ENCODE measurements around the gene JAML.

Gene JAML

DNA sequence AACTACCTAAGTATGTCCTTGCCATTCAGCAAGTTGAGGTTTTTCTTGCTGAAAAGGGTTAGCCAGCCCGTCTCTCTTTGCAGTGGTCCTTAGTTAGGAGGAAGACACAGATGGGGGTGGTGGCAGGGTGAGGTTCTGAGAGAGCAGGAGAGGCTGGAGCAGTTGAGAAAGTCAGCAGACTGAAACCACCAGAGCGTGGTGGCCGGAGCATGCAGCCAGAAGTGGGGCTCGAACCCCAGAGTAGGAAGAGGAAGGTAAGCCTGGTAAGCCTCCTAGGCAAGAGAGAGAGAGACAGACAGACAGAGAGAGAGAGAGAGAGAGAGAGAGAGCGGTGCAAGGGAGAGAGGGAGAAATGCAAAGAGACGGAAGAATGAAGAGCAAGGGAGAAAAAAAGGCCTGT is 63.0 kb downstream of the JAML start:
- H3K4me3 ChIP-seq (ENCODE audit: insufficient read depth, low read depth, low read length, poor library complexity, severe bottlenecking), result no peak overlapping the region
- H3K9me3 ChIP-seq (ENCODE audit: control insufficient read depth, low read length), result no peaks in the 10 kb centered on the region
- H3K4me1 ChIP-seq (ENCODE audit: control insufficient read depth, insufficient read depth, low read length, poor library complexity, severe bottlenecking), result no peaks in the 10 kb centered on the region
- no peaks in the 10 kb centered on the region for H3K36me3 ChIP-seq (ENCODE audit: control insufficient read depth, insufficient read depth, low read length)
- H3K27me3 ChIP-seq (replicated peaks; ENCODE audit: control insufficient read depth, insufficient read depth, low read length, poor library complexity, severe bottlenecking), result peaks cover 4% of the 10 kb centered on the region
- H3K27ac ChIP-seq (ENCODE audit: insufficient read depth, low read length, poor library complexity, severe bottlenecking), result no peak overlapping the region
- DNase-seq, result no peak

DNA sequence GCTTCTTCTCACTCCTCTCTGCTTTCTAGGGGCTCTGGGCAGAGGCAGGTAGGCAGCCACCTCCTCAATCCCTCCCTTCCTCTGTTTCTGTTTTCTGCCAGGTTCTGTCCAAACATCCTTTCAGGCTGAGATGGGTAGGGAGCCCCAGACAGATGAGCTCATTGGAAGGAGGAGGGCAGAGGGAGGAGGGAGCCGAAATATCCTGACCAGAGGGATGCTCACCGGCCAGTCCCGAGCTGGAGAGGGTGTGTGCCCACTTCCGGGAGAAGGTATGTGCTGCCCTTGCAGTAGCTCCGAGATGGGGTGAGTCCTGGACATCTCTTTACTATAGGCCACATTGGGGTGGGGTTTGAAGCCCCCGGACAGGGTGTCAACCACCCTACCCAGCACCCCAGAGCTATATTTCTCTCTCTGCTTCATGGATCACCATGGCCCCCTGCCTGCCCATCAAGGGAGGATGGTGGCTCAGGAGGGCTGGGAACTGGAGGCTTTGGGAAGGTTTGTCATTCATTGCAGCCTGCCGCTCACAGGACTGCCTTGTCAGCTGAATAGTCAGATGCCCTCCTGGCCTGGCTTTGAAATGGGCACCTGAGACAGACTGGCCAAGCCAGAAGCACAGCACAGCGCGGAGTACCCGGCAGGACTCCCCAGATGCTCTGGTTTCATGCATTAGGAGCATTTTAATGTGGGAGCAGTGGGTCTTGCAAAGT is 67.5 kb downstream of the JAML start:
- H3K27me3 ChIP-seq (replicated peaks; ENCODE audit: control insufficient read depth, insufficient read depth, low read length, poor library complexity, severe bottlenecking), result peaks cover 31% of the 10 kb centered on the region

DNA sequence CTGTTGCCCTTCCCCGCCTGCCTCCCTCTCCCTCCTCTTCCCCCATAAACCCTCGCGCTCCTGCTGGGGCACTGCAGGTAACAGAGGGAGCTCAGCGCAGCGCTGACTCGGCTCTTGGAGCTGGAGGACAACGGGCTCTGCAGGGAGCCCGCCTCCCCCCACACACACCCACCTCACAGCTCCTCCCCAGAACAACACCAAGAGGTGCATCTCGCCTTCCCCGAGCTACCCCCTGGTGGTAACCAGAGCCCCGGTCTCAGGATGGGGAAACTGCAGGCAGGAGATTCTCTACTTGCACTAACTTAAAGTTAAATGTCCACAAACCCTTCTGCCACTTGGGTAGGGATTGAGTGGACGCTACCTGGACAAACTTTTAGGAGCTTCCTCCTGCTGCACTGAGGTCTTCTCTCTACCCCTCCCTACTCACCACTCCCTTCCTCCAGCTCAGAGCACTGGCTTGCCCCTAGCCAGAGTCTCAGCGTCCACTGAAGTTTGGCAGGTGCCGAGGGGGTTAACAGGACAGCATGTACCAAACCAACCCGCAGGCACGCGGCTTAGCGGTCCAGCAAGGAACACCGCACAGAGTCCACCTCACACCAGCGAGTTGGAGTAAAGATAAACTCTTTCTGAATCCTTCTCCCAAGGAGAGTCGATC is 68.2 kb downstream of the JAML start:
- Histone ChIP-seq H3K4me3 (ENCODE audit: insufficient read depth, low read depth, low read length, poor library complexity, severe bottlenecking) (no peak overlapping the region), H3K4me1 (ENCODE audit: control insufficient read depth, insufficient read depth, low read length, poor library complexity, severe bottlenecking) (peaks cover 16% of the 10 kb centered on the region)
- DNase-seq, result no peak

More for the DNA sequence above, 67.5 kb downstream of the JAML start:
- Histone ChIP-seq H3K36me3 (ENCODE audit: control insufficient read depth, insufficient read depth, low read length) (no peaks in the 10 kb centered on the region), H3K9me3 (ENCODE audit: control insufficient read depth, low read length) (no peaks in the 10 kb centered on the region), H3K27ac (ENCODE audit: insufficient read depth, low read length, poor library complexity, severe bottlenecking) (no peak overlapping the region), H3K4me1 (ENCODE audit: control insufficient read depth, insufficient read depth, low read length, poor library complexity, severe bottlenecking) (peaks cover 15% of the 10 kb centered on the region), H3K4me3 (ENCODE audit: insufficient read depth, low read depth, low read length, poor library complexity, severe bottlenecking) (no peak overlapping the region)
- DNase-seq, result no peak

DNA sequence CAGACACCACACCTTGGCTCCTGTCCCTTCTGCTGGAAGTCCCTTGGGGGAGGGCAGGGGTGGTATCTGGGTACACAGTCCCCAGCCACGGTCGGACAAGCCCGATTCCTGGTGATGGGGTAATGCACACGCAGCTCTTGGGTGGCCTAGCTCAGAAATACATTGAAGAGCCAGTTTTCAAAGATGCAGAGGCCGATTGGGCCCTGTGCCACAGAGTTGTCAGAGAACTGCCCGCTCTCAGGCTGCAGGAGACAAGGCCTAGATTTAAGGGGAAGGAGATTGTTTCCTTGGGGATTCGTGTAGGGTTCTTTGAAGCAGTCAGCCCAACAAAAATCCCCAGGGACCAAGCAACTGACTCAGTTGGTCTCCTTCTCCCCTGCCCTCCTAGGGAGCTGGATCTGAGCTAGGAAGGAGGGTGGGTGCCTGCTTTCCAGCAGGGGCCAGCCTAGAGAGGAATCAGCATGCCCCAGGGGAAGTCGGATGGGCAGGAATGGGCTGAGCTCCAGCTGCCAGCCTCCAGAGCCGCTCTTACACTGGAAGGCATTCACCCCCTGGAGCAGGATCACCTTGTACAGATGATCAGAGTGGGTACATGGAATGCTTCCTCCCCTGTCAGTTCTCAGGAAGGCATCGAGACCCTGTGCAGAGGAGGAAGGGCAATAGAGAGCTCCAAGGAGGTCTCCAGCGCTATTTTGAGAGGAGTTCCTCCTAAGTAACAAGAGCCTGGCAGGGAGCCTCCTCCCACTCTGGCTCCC is 68.9 kb downstream of the JAML start:
- Histone ChIP-seq H3K27ac (ENCODE audit: insufficient read depth, low read length, poor library complexity, severe bottlenecking) (no peak overlapping the region), H3K9me3 (ENCODE audit: control insufficient read depth, low read length) (no peaks in the 10 kb centered on the region), H3K4me3 (ENCODE audit: insufficient read depth, low read depth, low read length, poor library complexity, severe bottlenecking) (no peak overlapping the region), H3K4me1 (ENCODE audit: control insufficient read depth, insufficient read depth, low read length, poor library complexity, severe bottlenecking) (peaks cover 16% of the 10 kb centered on the region), H3K27me3 (replicated peaks; ENCODE audit: control insufficient read depth, insufficient read depth, low read length, poor library complexity, severe bottlenecking) (peaks cover 40% of the 10 kb centered on the region), H3K36me3 (ENCODE audit: control insufficient read depth, insufficient read depth, low read length) (no peaks in the 10 kb centered on the region)
- DNase-seq, result no peak

More for the DNA sequence above, 68.2 kb downstream of the JAML start:
- H3K36me3 ChIP-seq (ENCODE audit: control insufficient read depth, insufficient read depth, low read length), result no peaks in the 10 kb centered on the region
- no peaks in the 10 kb centered on the region for H3K9me3 ChIP-seq (ENCODE audit: control insufficient read depth, low read length)
- no peak overlapping the region for H3K27ac ChIP-seq (ENCODE audit: insufficient read depth, low read length, poor library complexity, severe bottlenecking)
- peaks cover 38% of the 10 kb centered on the region for H3K27me3 ChIP-seq (replicated peaks; ENCODE audit: control insufficient read depth, insufficient read depth, low read length, poor library complexity, severe bottlenecking)

DNA sequence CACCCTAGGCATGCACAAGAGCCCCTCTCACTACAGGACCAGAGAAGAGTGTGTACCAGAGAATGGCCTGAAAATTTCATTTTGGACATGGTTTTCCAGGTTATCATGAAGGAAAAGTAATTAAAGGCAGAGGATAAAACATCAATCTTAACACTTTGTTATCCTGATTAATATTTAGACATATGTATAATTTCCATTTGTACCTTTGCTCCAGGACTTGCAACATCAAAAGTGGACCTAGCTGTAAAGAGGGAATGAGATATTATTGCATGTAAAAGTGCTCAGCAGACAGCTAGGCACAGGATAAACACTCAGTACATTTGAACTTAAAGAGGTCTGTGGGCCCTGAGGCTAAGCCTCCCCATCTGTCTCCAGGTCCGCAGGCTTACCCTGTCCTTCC is 70.2 kb downstream of the JAML start:
- Histone ChIP-seq H3K27me3 (replicated peaks; ENCODE audit: control insufficient read depth, insufficient read depth, low read length, poor library complexity, severe bottlenecking) (peaks cover 40% of the 10 kb centered on the region), H3K9me3 (ENCODE audit: control insufficient read depth, low read length) (no peaks in the 10 kb centered on the region), H3K4me1 (ENCODE audit: control insufficient read depth, insufficient read depth, low read length, poor library complexity, severe bottlenecking) (peaks cover 16% of the 10 kb centered on the region)

DNA sequence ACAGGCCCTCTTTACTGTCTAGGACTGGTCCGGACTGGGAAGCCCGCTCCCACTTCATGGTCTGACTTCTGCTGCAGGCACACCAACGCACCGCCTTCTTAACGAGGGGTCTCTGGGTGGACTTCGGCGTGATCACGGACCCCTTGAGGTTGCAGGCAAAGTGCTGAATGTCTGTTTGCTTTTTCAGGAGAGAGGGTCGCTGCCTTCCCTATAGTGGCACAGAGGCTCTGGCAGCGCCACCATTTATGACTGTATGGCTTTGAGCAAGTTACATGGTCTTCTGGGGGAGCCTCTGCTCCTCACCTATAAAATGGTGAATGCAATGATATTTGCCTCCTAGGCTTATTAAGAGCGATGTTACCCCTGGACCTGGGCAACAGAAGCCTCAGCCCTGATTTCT is 70.8 kb downstream of the JAML start:
- peaks cover 16% of the 10 kb centered on the region for H3K4me1 ChIP-seq (ENCODE audit: control insufficient read depth, insufficient read depth, low read length, poor library complexity, severe bottlenecking)
- no peaks in the 10 kb centered on the region for H3K36me3 ChIP-seq (ENCODE audit: control insufficient read depth, insufficient read depth, low read length)
- no peaks in the 10 kb centered on the region for H3K9me3 ChIP-seq (ENCODE audit: control insufficient read depth, low read length)
- no peak overlapping the region for H3K4me3 ChIP-seq (ENCODE audit: insufficient read depth, low read depth, low read length, poor library complexity, severe bottlenecking)
- H3K27me3 ChIP-seq (replicated peaks; ENCODE audit: control insufficient read depth, insufficient read depth, low read length, poor library complexity, severe bottlenecking), result peaks cover 40% of the 10 kb centered on the region
- H3K27ac ChIP-seq (ENCODE audit: insufficient read depth, low read length, poor library complexity, severe bottlenecking), result no peak overlapping the region
- no peak for DNase-seq

More for the DNA sequence above, 70.2 kb downstream of the JAML start:
- no peak for DNase-seq
- no peak overlapping the region for H3K4me3 ChIP-seq (ENCODE audit: insufficient read depth, low read depth, low read length, poor library complexity, severe bottlenecking)
- no peak overlapping the region for H3K27ac ChIP-seq (ENCODE audit: insufficient read depth, low read length, poor library complexity, severe bottlenecking)
- H3K36me3 ChIP-seq (ENCODE audit: control insufficient read depth, insufficient read depth, low read length), result no peaks in the 10 kb centered on the region

DNA sequence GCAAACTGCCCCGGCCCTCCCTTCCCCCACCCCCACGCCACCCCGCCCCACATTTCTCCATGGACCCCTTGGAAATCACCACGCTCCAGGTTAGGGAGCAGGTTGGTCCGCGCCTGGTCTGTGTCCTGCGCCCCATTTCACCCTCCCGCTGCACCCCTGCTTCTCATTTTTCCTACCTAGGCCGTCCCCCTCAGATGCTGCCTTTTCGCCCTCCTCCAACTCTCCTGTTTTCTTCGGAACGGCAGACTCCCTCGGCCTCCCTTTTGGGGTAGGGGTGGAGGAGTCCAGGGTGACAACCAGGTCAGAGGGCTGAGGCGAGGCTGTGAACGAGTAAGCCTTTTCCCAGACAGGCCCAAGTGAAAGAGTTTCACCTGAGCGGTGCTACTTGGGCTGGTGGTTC is 71.3 kb downstream of the JAML start:
- H3K9me3 ChIP-seq (ENCODE audit: control insufficient read depth, low read length), result no peaks in the 10 kb centered on the region
- no peak for DNase-seq
- no peaks in the 10 kb centered on the region for H3K36me3 ChIP-seq (ENCODE audit: control insufficient read depth, insufficient read depth, low read length)
- H3K27ac ChIP-seq (ENCODE audit: insufficient read depth, low read length, poor library complexity, severe bottlenecking), result no peak overlapping the region
- H3K4me3 ChIP-seq (ENCODE audit: insufficient read depth, low read depth, low read length, poor library complexity, severe bottlenecking), result no peak overlapping the region
- H3K4me1 ChIP-seq (ENCODE audit: control insufficient read depth, insufficient read depth, low read length, poor library complexity, severe bottlenecking), result peaks cover 16% of the 10 kb centered on the region
- peaks cover 40% of the 10 kb centered on the region for H3K27me3 ChIP-seq (replicated peaks; ENCODE audit: control insufficient read depth, insufficient read depth, low read length, poor library complexity, severe bottlenecking)

DNA sequence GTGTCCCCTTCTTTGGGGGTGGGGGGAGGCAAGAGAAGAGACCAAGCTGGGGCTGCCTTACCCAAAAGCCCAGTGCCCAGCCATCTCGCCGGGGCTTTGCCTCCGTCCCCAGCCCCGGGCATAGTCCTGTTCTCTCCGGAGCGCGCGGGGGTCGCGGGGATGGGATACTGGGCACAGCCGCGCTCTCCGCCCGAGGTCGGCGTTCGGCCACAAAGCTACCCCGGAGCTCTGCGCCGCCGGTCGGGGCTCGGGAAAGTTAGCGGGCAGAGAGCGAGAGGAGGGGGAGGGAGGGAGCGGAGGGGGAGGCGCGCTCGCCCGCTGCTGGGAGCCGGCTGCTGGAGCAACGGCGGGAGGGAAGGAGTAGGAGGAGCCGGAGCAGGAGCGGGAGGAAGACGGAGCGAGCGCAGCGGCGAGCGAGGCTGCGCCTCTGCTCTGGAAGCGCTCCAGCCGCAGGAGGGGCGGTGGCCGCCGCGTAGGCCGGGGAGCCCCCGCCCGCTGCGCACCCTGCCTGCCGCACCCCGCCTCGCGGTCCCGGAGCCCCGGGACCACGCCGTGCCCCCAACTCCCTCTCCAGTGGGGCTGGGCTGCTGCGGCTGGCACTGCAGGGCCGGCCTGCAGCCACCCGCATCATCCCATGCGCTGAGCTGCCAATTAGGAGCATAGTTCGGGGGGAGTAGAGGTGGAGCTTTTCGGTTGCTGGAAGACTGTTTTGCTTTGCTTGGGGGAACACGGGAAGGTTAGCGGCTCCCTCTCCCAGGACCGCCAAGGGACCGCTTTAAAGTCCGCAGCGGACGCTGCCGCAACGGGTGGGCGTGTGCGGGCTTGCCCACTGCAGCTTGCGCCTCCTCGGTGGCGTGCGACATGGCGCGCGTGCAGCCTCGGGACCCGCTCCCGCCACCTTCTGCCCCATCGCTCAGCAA is 72.0 kb downstream of the JAML start, which contains the start of gene SCN4B:
Gene SCN4B (minus strand): TSS at position 272 of the 920 bp plus-strand sequence. CDS start 150 bp downstream, at position 122.
- peak within 1 kb of the TSS; percentile 55 for H3K4me3 ChIP-seq (ENCODE audit: insufficient read depth, low read depth, low read length, poor library complexity, severe bottlenecking)
- H3K36me3 ChIP-seq (ENCODE audit: control insufficient read depth, insufficient read depth, low read length), result no peaks in the 10 kb centered on the region
- H3K4me1 ChIP-seq (ENCODE audit: control insufficient read depth, insufficient read depth, low read length, poor library complexity, severe bottlenecking), result peaks cover 16% of the 10 kb centered on the region
- DNase-seq, result no peak
- H3K27ac ChIP-seq (ENCODE audit: insufficient read depth, low read length, poor library complexity, severe bottlenecking), result no peak within 1 kb of the TSS
- H3K27me3 ChIP-seq (replicated peaks; ENCODE audit: control insufficient read depth, insufficient read depth, low read length, poor library complexity, severe bottlenecking), result peaks cover 40% of the 10 kb centered on the region
- H3K9me3 ChIP-seq (ENCODE audit: control insufficient read depth, low read length), result no peaks in the 10 kb centered on the region

DNA sequence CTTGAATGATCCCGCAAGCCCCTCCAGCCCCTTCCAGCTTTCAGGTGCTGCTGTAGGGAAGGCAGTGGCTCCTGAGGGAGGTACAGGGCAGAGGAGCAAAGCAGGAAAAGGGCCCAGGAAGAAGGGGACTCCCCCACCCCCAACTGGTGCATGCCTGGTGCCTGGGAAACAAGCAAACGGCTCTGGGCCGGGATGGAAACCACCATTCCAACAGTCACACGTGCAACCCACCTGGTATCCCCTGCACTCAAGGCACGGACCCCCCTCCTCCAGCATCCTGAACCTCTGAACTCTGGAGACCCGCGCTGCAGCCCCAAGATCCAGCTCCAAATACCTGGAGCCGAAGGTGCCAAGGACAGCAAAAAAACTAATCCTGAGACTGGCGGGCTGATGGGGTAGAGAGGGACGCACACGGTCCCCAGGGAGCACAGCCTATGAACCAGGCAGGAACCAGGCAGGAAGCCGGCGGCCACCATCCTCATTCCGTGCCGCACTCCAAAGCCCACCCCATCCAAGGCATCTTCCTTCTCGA is 72.7 kb downstream of the JAML start:
- no peak for DNase-seq
- Histone ChIP-seq H3K4me1 (ENCODE audit: control insufficient read depth, insufficient read depth, low read length, poor library complexity, severe bottlenecking) (peaks cover 16% of the 10 kb centered on the region), H3K4me3 (ENCODE audit: insufficient read depth, low read depth, low read length, poor library complexity, severe bottlenecking) (peak overlapping the region; percentile 55), H3K36me3 (ENCODE audit: control insufficient read depth, insufficient read depth, low read length) (no peaks in the 10 kb centered on the region), H3K27ac (ENCODE audit: insufficient read depth, low read length, poor library complexity, severe bottlenecking) (no peak overlapping the region), H3K9me3 (ENCODE audit: control insufficient read depth, low read length) (no peaks in the 10 kb centered on the region), H3K27me3 (replicated peaks; ENCODE audit: control insufficient read depth, insufficient read depth, low read length, poor library complexity, severe bottlenecking) (peaks cover 39% of the 10 kb centered on the region)

Data from effector memory CD4-positive, alpha-beta T cell (primary cell).